HUDEP-2 (cell line): ENCODE measurements around the gene RSPH6A.

ENCODE experiments used
- DNase-seq, 76 experiments: peaks; one replicate each; lab custom pipeline; 2025; ENCODE audit not compliant: unreplicated experiment in 76 of 76; lab: John Stamatoyannopoulos, UW

Gene RSPH6A

DNA sequence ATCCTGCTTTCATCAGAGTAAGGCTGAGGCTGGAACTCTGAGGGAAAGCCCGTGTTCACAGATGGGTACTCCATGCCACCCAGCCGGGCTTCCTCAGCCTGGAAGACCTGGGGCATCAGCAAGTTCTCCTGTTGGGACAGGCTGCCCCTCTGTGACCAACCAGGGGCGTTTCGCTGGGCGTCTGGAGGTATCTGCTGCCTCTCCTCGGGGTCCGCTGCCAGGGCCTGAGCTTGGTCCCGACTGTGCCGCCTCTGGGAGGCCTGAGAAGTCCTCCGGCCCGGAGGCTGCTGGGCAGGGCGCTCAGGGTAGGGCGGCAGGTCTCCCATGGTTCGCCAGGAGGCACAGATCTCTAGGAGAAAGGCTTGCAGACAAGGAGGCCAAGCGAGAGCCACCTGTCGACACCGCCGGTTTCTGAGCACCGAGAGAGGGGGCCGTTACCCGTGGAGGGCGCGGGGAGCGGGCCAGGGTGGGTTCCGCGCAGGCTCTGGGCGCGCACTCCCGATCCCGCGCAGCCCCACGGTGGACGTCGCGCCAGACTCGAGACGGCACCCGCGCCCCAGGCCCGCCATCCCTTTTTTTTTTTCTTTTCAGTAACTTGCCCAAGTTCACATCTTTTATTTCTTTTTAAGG is at the start of gene RSPH6A:
Gene RSPH6A (minus strand): TSS at position 458 of the 630 bp plus-strand sequence. CDS start 132 bp downstream, at position 326.
- no peak for DNase-seq

DNA sequence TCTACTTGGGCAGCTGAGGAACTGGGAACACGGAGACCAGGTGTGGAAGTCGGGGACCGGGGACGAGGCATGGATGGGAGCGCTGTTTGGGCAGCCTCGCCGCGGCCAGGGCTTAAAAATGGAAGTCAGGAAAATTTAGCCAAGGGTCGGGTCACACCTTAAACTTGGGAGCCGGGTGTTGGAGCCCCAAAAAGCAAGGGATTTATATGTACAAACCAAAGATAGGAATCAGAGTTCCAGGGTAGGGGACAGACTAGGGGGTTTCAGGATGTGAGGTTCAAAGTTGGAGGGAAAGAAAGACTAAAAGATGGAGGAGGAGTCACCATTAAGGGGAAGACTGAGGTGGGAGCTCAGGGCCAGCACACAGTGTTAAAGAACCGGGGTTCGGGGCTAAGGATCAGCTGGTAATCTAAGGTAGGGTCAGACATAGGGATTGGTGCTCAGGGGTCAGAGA is 49.5 kb upstream of the RSPH6A start:
- DNase-seq: no peak

DNA sequence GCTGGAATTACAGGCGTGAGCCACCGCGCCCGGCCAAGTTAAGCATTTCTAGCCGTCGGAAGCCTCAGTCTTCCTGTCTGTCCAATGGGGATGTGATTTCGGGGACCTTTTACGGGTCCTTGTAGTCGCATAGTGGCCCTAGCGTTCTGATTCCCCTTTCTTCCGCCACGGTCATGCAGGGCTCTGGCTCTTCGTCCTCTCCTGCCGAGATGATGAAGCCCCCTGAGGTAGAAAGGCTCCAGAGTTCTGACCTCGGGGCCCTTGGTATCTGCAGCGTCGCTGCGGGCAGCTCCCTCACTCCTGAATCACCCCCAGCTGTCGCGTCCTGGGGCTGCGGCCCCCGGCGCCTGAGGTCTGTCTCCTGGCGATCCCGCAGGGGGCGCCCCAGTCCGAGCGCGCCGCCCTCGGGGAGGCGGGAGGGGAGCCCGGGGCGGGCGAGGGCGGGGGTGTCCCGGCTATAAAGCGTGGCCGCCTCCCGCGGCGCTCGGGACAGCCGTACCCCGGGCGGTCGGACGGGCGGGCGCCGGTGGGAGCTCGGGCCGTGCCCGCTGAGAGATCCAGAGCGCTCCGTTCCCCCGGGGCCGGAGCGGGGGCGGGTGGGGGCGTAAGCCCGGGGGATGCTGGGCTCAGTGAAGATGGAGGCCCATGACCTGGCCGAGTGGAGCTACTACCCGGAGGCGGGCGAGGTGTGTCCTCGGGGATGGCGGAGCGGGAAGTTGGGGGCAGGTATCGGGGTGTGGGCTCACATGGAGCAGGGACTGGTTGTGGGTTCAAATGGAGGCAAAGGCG is 48.9 kb upstream of the RSPH6A start, which contains the start of gene FOXA3:
Gene FOXA3 (plus strand): TSS at position 487 of the 789 bp plus-strand sequence. CDS start 131 bp downstream, at position 618.
- DNase-seq: peak in 50 of 76 experiments; percentile 16 to 68 (median 44)

DNA sequence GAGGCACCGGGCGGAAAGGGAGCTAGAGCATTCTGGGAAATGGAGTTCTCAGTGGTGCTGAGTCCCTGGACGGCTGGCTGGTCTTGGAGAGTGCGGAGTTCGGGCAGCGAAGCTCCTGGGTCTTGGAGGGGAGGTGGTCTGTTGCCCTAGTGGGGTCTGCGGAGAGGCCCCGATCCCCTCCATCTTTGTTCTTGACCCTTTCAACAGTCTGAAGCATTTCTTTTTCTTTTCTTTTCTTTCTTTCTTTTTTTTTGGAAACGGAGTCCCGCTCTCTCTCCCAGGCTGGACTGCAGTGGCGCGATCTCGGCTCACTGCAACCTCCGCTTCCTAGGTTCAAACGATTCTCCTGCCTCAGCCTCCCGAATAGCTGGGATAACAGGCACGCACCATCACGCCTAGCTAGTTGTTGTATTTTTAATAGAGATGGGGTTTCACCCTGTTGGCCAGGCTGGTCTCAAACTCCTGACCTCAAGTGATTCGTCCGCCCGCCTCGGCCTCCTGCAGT is 48.3 kb upstream of the RSPH6A start:
- peak in 1 of 76 experiments; percentile 92 for DNase-seq

DNA sequence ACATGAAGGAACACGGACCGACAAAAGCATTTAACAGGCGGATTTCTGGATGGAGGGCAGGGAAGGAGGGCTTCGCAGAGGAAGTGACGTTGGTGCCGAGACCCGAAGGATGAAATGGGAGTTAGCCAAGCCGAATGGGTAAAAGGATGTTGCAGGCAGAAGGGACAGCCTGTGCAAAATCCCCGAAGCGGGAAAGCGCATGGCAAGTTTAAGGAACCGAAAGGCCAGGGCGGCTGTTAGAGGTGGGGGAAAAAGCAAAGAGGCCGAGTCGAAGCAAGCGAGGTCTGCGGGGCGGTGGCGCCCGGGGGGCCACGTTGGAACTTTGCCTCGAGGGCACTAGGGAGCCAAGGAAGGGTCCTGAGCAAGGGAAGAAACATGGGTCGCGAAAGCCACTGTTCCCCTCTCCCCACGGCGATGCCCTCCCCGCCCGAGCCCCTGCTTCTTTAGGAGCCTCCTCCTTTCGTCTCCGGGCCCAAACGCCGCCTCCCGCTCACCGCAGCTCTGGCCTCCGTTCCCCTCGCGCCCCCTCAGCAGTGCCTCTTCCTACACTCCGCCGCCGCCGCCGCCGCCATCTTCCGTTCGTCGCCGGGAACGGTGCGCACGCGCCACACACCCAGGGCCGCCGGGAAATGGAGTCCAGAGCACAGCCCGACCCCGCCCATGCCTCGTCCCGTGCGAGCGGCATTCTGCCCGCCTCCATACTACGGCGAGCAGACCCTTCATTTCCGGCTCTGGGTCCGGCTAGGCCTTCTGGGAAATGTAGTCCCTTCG is 47.6 kb upstream of the RSPH6A start, which contains the start of gene SYMPK:
Gene SYMPK (minus strand): TSS at position 584 of the 771 bp plus-strand sequence. CDS start 8,652 bp downstream, outside the sequence.
- DNase-seq: peak; percentile 74 to 100 (median 99)

DNA sequence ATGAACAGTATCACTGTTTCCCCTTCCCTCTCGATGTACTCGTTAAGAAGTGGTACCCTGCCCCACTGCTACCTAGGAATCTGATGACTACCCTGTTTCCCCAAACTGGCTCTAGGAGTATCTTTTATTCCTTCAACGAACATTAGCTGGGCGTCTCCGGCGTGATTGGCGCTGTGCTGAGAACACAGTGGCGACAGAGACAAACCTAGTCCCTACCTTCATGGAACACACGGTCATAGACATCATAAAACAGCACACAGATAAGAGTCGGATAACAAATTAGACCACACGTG is 47.1 kb upstream of the RSPH6A start:
- peak in 2 of 76 experiments; percentile 61 to 69 for DNase-seq

DNA sequence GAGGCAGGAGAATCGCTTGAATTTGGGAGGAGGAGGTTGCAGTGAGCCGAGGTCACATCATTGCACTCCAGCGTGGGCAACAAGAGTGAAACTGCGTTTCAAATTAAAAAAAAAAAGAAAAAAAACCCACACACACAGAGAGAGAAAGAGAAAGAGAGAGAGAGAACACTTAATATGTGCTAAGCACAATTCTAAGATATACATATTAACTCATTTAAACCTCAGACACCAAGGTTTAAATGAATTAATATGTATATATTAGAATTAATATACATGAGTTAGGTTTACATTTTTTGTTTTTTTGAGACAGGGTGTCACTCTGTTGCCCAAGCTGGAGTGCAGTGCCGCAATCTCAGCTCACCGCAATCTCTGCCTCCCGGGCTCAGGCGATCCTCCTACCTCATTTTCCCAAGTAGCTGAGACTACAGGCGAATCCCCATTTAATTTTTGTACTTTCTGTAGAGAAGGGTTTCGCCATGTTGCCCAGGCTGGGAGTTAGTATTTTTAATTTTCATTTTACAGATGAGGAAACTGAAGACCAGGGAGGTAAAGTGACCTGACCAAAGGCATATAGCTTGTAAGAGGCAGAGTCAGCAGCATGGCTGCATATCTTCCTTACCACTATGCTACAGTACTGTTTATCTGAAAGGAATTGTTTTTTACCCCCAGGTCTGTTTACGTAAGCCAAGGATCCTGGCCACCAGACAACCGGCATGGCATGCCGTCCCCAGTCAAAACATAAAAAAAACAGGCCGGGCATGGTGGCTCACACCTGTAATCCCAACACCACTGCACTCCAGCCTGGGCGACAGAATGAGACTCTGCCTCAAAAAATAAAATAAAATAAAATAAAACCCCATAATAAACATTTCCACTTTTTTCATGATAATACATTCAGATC is 45.5 kb upstream of the RSPH6A start:
- no peak for DNase-seq

DNA sequence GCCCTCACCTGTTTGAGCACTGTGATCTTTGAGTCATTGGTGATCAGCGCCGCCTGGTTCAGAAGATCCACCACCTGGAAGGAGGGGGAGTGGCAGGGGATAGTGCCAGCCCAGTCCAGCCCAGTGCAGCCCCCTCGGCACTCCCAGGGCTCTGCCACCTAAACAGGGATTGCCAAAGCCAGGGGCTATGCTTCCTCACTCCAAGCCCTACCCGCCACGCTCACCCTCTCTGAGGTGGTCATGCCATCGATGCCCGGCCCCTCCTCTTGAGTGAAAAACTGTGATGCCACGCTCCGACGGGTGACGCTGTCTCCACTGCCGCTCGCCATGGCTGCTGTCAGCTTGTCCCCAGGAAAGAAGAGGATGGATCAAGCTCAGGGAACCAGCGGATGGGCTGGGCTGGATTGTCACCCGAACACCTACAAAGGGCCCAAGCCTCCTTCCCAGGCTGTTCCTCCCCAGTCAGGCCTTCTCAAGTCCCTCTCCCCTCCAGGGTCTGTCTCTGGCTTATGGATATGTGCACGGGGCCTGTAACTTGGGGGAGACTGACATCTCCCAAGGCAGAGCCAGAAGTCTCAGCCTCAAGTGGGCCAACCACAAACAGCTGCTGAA is 39.2 kb upstream of the RSPH6A start:
- no peak for DNase-seq

DNA sequence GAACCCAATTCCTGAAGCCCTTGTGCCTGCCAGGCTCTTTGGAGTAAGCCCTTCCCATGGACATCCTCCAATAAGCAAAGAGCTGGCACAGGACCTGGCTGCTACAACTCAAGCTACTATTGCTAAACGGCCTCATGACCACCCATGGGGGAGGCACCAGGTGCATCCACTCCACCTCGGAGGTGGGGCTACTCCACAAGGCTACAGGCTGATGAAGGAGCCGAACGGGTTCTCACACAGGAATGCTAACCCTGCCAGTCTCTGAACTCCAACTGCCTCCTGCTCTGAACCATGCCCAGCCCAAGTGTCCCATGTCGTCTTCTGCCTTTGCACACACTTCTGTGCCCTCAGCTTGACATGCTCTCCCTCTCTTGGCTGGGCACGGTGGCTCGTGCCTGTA is 37.9 kb upstream of the RSPH6A start:
- DNase-seq: no peak

DNA sequence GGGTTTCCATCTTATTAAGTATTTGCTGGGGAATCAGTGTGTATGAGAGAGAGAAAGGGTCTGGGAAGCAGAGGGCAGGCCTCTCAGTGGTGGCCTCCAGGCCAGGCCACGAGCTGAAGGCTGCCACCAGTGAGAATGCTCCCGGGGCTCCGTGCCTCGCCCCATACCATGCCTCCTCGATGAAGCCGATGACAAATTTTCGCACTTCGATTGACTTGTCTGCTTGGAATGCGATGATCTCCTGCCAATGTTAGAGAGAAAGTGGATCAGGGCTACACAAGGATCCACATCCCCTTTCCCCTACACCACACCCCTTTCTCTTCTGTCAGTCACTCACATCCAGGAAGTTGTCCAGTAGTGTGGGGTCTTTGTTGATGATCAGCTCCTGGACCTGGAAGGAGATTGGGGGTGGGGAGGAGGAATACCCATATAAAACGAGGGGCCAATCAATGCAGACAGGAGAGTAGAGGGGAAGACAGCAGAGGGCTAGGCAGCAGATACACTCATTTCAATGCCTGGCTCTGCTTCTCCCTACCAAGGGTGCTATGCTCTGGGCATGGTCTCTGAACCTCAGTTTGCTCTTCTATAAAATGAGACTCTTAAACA is 37.1 kb upstream of the RSPH6A start:
- DNase-seq: no peak

DNA sequence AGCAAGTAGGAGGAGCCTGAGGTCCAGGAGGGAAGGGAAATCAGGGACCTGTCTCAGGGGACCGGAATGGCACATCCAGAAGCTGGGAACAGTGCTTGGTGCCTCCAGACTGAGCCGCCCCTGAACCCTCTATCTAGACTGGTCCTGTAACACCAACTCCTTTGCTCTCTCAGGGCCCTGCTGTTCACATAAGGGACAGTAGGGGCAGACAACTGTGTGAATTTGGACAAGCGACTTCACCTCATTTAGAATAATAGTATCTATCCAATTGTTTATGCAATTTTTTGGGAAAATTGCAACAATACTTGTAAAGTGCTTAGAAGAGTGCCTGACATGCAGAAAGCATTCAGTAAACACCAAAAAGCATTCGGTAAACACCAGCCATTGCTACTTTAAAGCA is 33.8 kb upstream of the RSPH6A start:
- DNase-seq: peak in 1 of 76 experiments; percentile 3

DNA sequence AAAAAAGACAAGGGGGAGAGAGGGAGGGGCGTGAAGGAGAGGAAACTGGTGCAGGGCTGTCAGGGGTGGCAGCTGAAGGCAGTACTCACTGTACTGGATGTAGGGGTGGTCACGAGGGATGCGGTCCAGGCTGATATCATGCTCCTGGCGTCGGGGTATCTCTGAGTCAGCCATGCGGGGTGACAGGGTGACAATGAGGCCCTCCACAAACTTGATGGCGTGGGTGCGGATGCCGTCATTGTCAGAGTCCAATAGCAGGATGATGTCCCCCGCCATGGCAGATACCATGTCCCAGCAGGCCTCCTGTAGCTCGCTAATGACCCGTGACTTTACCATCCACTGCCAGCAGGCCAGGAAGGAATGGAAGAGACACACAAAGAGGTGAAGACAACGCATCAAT is 32.6 kb upstream of the RSPH6A start:
- DNase-seq: no peak

DNA sequence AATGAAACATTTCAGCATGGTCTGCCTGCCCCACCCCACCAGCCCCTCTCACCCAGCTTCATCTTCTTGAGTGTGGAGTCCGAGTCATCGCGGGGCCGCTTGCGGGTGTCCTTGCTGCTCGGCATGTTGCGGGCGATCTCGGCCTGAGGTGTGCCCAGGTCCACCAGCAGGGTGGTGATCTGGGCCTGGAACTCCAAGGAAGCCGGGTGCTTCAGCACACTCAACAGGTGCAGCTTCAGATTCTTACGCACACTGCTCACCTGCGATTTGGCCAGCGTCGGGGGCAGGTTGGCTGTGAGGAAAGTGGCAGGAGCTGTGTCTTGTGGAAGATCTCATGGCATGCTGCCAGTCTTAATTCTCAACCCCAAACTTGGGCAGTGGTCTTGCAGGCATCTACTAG is 27.1 kb upstream of the RSPH6A start:
- DNase-seq: no peak

DNA sequence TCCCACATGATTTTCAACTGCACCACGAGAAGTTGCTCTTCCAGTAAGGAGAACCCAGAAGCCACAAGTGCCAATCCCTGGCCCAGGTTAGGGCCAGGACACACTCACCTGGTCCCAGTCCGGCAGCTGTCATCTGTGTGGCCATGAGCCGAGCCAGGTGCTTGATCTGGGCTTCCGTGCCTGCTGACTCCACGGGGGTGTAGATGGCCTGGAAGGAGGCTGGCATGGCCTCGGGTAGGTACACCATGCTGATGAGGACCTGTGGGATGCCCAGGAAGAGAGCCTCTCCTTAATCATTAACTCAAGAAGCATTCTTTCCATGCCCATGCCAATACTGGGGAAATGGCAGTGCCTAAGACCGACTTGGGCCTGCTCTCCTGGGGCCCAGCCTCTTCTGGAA is 19.9 kb upstream of the RSPH6A start:
- DNase-seq: no peak

DNA sequence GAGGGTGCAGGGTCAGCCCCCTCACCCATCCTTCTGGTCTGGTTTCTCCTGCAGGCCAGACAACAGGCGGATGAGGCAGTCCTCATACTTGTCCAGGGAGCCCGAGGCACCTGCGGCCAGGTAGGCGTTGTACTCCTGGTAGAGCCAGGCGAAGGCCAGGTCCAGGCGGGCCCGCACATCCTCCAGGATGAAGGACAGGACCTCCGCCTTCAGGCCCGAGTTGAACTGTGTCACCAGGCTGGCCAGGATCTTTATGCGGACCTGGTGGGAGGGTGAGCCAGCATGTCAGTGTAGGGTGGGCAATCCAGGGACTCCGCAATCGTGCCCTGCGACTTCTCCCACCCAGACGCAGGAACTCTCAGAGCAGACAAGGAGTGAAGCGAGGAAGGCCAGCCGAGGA is 13.8 kb upstream of the RSPH6A start:
- DNase-seq: no peak

DNA sequence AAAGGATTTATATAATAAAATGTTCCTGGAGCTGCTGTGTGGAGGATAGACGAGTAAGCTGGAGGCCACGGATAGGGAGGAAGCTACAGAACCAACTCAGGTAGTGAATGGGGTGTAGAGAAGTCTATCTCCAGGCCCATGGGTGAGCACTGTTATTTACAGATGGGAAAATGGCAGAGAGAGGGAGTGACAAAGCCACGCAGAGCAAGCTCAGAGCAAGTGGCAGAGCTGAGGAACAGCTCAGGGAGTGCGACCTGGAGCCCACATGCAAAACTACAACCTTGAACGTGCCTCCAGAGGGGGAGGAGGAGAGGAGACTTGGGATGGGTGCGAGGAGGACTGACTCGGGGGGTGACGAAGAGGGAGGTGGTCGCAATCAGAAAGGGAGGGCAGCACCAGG is 13.4 kb upstream of the RSPH6A start:
- no peak for DNase-seq

DNA sequence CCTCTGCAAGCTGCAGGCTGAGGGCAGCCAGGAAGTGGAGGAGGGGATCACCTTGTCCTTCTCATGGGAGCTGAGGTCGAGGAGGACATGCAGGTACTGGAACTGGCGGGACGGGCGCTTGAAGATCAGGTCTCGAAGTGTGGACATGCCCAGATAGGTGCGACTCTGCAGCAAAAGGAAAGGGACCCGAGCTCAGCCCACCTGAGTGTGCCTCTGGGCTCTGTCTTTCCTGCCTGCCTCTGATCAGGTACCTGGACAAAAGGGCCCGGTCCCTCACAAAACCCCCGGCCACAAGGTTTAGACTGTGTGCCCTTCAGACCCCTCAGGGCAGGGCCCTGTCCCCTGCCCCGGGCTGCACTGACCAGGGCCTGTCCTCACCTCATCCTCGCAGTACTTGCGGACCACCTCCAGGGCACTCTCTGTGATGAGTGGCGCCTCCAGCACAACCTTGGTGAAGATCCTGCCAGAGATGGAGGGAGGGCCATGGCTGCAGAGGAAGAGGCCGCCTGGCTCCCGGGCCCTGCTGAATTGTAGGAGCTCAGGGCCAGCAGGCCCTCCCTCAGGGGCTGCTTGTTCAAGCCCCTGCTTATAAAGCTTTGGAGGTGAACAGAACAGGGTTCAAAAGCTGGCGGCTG is 12.5 kb upstream of the RSPH6A start:
- DNase-seq: no peak

DNA sequence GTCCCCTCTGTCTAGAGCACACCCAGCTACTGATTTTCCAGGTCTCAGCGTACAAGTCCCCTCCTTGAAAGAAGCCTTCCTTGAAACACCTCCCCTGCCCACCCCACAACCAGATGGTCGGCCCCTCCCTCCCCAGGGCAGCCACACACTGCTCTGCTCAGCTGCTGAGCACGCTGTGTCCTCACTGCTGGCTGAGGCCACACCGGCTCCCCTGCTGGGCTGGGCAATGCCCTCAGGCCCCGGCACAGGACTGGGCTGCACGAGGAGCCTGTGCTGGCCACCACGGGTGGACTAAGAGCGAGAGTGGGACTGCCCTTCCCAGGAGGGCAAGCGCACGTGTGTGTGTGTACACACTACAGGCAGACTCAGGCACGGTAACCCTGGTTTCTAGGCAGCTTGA is 11.8 kb upstream of the RSPH6A start:
- DNase-seq: no peak
